H1 (cell line): ENCODE measurements around the gene CCDC148. TPM values are rescaled to one million over a fixed set of nuclear protein-coding genes. Genes with fewer than 3 reads are reported as not detected.
"Not testable (repeated sequence)": the region's sequence is repeated elsewhere in the genome, so short reads cannot be mapped to it uniquely, and the experiment has no call there.

Source experiments
- CTCF ChIA-PET: fragments of 300-600 bp; sonication (Branson Sonifier 250); formaldehyde crosslinking; loops from one replicate; lab custom pipeline; 2021; ENCODE audit not compliant: partially characterized antibody; lab: Charles Lee
- POLR2A ChIA-PET: fragments of 300-600 bp; sonication (Branson Sonifier 250); formaldehyde crosslinking; loops from one replicate; lab custom pipeline; 2021; ENCODE audit warnings: inconsistent platforms; ENCODE audit not compliant: partially characterized antibody; lab: Charles Lee
- DNase-seq, 2 experiments: peaks; one replicate each; pipeline versions ENCODE4 v3.0.0 to v3.0.0-alpha.2; 2010 to 2022; ENCODE audit warnings: low spot score in 2 of 2, low read depth in 1 of 2, mixed read lengths in 1 of 2
- FAIRE-seq: peaks from 2 replicates; lab custom pipeline; 2011; peaks lifted over from hg19 to GRCh38; lab: Jason Lieb, UNC
- H2AFZ ChIP-seq: 2 replicates; pipeline ENCODE4 v1.8.1; 2012; ENCODE audit warnings: low read length, inconsistent platforms
- H2AK5ac ChIP-seq: 2 replicates; pipeline ENCODE4 v1.6.1; 2013; ENCODE audit warnings: low read depth, low read length
- H2BK120ac ChIP-seq: replicated peaks from 2 replicates; pipeline ENCODE3; 2013; ENCODE audit warnings: low read depth, low read length, inconsistent platforms
- H2BK12ac ChIP-seq: 2 replicates; pipeline ENCODE4 v1.6.1; 2013; ENCODE audit warnings: low read depth, low read length
- H2BK15ac ChIP-seq: 2 replicates; pipeline ENCODE4 v1.6.1; 2013; ENCODE audit warnings: low read length
- H2BK20ac ChIP-seq: 2 replicates; pipeline ENCODE4 v1.6.1; 2013; ENCODE audit warnings: low read length
- H2BK5ac ChIP-seq: 2 replicates; pipeline ENCODE4 v1.6.1; 2013; ENCODE audit warnings: low read depth, low read length
- H3K14ac ChIP-seq: 2 replicates; pipeline ENCODE4 v1.6.1; 2013; ENCODE audit warnings: inconsistent platforms; ENCODE audit not compliant: insufficient read length
- H3K18ac ChIP-seq: 2 replicates; pipeline ENCODE4 v1.6.1; 2013; ENCODE audit warnings: low read length; ENCODE audit errors: extremely low read depth
- H3K23ac ChIP-seq: 2 replicates; pipeline ENCODE4 v1.6.1; 2013; ENCODE audit warnings: inconsistent platforms; ENCODE audit not compliant: insufficient read length
- H3K23me2 ChIP-seq: 2 replicates; pipeline ENCODE4 v1.6.1; 2013; ENCODE audit warnings: low read depth, low read length
- H3K27ac ChIP-seq: 2 replicates; pipeline ENCODE4 v1.6.1; 2011; ENCODE audit warnings: low read depth, low read length, inconsistent platforms
- H3K27me3 ChIP-seq, 4 experiments: replicated peaks in 1 of 4; 1 replicate in 1 of 4; 2 replicates in 3 of 4; pipeline versions ENCODE4 v1.6.1 to v1.8.1; 2011 to 2013; ENCODE audit warnings: low read length in 3 of 4, mild to moderate bottlenecking in 3 of 4, inconsistent platforms in 2 of 4, mixed read lengths in 2 of 4, moderate library complexity in 1 of 4; ENCODE audit not compliant: control insufficient read depth in 3 of 4, insufficient read depth in 3 of 4; ENCODE audit errors: extremely low read depth in 1 of 4
- H3K36me3 ChIP-seq, 4 experiments: 2 replicates each; pipeline versions ENCODE4 v1.6.1 to v1.8.1; 2011 to 2013; ENCODE audit warnings: mild to moderate bottlenecking in 4 of 4, low read length in 3 of 4, moderate library complexity in 2 of 4, control low read depth in 1 of 4, inconsistent platforms in 1 of 4; ENCODE audit not compliant: insufficient read depth in 4 of 4, control insufficient read depth in 2 of 4
- H3K4ac ChIP-seq: replicated peaks from 2 replicates; pipeline ENCODE3; 2013; ENCODE audit warnings: low read length, low read depth, mixed read lengths, inconsistent platforms; ENCODE audit not compliant: insufficient read length
- H3K4me1 ChIP-seq, 4 experiments: replicated peaks in 1 of 4; 1 replicate in 1 of 4; 2 replicates in 3 of 4; pipeline versions ENCODE4 v1.6.1 to v1.8.1; 2011 to 2013; ENCODE audit warnings: low read length in 3 of 4, inconsistent platforms in 2 of 4, mixed read lengths in 1 of 4; ENCODE audit not compliant: insufficient read depth in 4 of 4, control insufficient read depth in 3 of 4
- H3K4me2 ChIP-seq, 2 experiments: 2 replicates each; pipeline versions ENCODE4 v1.6.1 to v1.8.1; 2011 to 2013; ENCODE audit warnings: low read depth in 2 of 2, low read length in 2 of 2, control low read depth in 1 of 2, inconsistent platforms in 1 of 2, mild to moderate bottlenecking in 1 of 2; ENCODE audit not compliant: insufficient read depth in 1 of 2
- H3K4me3 ChIP-seq, 4 experiments: fragments of 200-600, 300-600 bp in 1 of 4; sonication (generic), shearing (Covaris generic), sonication (Bioruptor Twin) in 1 of 4; 2 replicates each; pipeline versions ENCODE4 v1.5.1 to v1.8.1; 2011 to 2016; ENCODE audit warnings: low read length in 4 of 4, low read depth in 3 of 4, control low read depth in 2 of 4, inconsistent platforms in 2 of 4, mild to moderate bottlenecking in 2 of 4, mixed read lengths in 1 of 4, moderate library complexity in 1 of 4; ENCODE audit not compliant: insufficient read depth in 2 of 4; ENCODE audit errors: extremely low read depth in 1 of 4
- H3K56ac ChIP-seq: replicated peaks from 2 replicates; pipeline ENCODE3; 2013; ENCODE audit warnings: low read depth, mild to moderate bottlenecking, mixed read lengths, low read length, inconsistent platforms; ENCODE audit not compliant: insufficient read length
- H3K79me1 ChIP-seq: 2 replicates; pipeline ENCODE4 v1.6.1; 2013; ENCODE audit warnings: low read depth, low read length, control low read depth
- H3K79me2 ChIP-seq, 2 experiments: 2 replicates each; pipeline versions ENCODE4 v1.6.1 to v1.8.1; 2012 to 2013; ENCODE audit warnings: low read length in 2 of 2, mild to moderate bottlenecking in 2 of 2, inconsistent platforms in 1 of 2; ENCODE audit not compliant: insufficient read depth in 2 of 2, control insufficient read depth in 1 of 2
- H3K9ac ChIP-seq, 4 experiments: replicated peaks in 1 of 4; 1 replicate in 1 of 4; 2 replicates in 3 of 4; pipeline versions ENCODE4 v1.6.1 to v1.8.1; 2011 to 2013; ENCODE audit warnings: low read depth in 3 of 4, low read length in 3 of 4, control low read depth in 2 of 4, mild to moderate bottlenecking in 2 of 4, moderate library complexity in 2 of 4, inconsistent platforms in 1 of 4; ENCODE audit errors: extremely low read depth in 1 of 4
- H3K9me3 ChIP-seq, 2 experiments: 2 replicates each; pipeline versions ENCODE4 v1.6.1 to v1.8.1; 2012 to 2013; ENCODE audit warnings: mild to moderate bottlenecking in 2 of 2, moderate library complexity in 2 of 2, control low read depth in 1 of 2, inconsistent platforms in 1 of 2, low read depth in 1 of 2, low read length in 1 of 2, mixed read lengths in 1 of 2; ENCODE audit not compliant: insufficient read depth in 2 of 2
- H4K20me1 ChIP-seq, 2 experiments: replicated peaks in 1 of 2; 2 replicates each; pipeline versions ENCODE3 to v1.8.1; 2011 to 2013; ENCODE audit warnings: inconsistent platforms in 2 of 2, low read length in 2 of 2, mild to moderate bottlenecking in 1 of 2; ENCODE audit not compliant: insufficient read depth in 2 of 2, control insufficient read depth in 1 of 2
- H4K5ac ChIP-seq: 2 replicates; pipeline ENCODE4 v1.6.1; 2013; ENCODE audit warnings: low read length, low read depth, mixed read lengths, inconsistent platforms; ENCODE audit not compliant: insufficient read length
- H4K8ac ChIP-seq: 2 replicates; pipeline ENCODE4 v1.8.0; 2013; ENCODE audit warnings: mild to moderate bottlenecking, moderate library complexity, low read length, inconsistent platforms; ENCODE audit not compliant: insufficient read depth; ENCODE audit errors: extremely low read depth
- H4K91ac ChIP-seq: replicated peaks from 2 replicates; pipeline ENCODE3; 2013; ENCODE audit warnings: low read length, mixed read lengths, inconsistent platforms; ENCODE audit not compliant: insufficient read length
- WGBS, 2 experiments: shearing (Covaris generic) in 1 of 2; methylation state at CpG; one replicate each; pipeline versions ENCODE4 v1.1.6 to v1.1.7; 2013 to 2015; ENCODE audit warnings: low lambda C conversion rate in 2 of 2, mixed read lengths in 2 of 2, inconsistent platforms in 1 of 2, low coverage in 1 of 2, missing lambda C conversion rate in 1 of 2; ENCODE audit not compliant: insufficient replicate concordance in 2 of 2, insufficient coverage in 1 of 2, insufficient read length in 1 of 2; ENCODE audit errors: extremely low coverage in 1 of 2, missing lambda C conversion rate in 1 of 2; 5-methylcytosine and 5-hydroxymethylcytosine counted together
- polyA plus RNA-seq, 7 experiments: library from polyadenylated mRNA; depleted of rRNA in 3 of 7; stranded (reverse) in 5 of 7; unstranded in 2 of 7; fragments of >200 nt in 5 of 7; fragments of 200-250 nt in 2 of 7; gene quantifications; 1 replicate in 5 of 7; 2 replicates in 1 of 7; 4 replicates in 1 of 7; pipeline versions ENCODE4 v1.2.1 to v1.2.3, GENCODE V29; 2011 to 2013; ENCODE audit warnings: missing spikeins in 2 of 7, mixed read lengths in 2 of 7
- total RNA-seq: library from RNA; stranded (reverse); fragmentation: NEBNext Ultra II Directional; extraction: Animal tissue kit (Norgen Biotek cat#: 25700); gene quantifications from 2 replicates; pipeline ENCODE4 v1.2.1, GENCODE V29; 2021

CCDC148 gene
- total and polyA plus RNA-seq, 2 of the 8 experiments (the other 6 are each of a cell fraction or from before 2014, with no cell fraction given): 0.45 to 1.3 TPM

DNA sequence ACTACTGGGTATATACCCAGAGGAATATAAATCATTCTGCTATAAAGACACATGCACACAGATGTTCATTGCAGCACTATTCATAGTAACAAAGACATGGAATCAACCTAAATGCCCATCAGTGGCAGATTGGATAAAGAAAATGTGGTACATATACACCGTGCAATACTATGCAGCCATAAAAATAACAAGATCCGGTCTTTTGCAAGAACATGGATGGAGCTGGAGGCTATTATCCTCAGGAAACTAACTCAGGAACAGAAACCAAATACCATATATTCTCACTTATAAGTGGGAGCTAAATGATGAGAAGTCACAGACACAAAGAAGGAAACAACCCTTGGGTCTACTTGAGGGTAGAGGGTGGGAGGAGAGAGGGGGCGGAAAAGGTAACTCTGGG, 16.7 kb upstream of the CCDC148 start:
- H3K56ac ChIP-seq, H3K4me3 ChIP-seq, H2AFZ ChIP-seq, FAIRE-seq, H3K14ac ChIP-seq, H2BK20ac ChIP-seq, H4K5ac ChIP-seq, H3K23ac ChIP-seq, H3K4ac ChIP-seq, H2BK12ac ChIP-seq, H3K23me2 ChIP-seq, H3K27me3 ChIP-seq, H2AK5ac ChIP-seq, H4K8ac ChIP-seq, H4K91ac ChIP-seq, H3K27ac ChIP-seq, H2BK15ac ChIP-seq, H2BK120ac ChIP-seq, H3K4me1 ChIP-seq, H3K4me2 ChIP-seq, H3K18ac ChIP-seq, DNase-seq, H3K9me3 ChIP-seq, H3K36me3 ChIP-seq, H3K79me1 ChIP-seq, H3K9ac ChIP-seq, H2BK5ac ChIP-seq: not testable (repeated sequence)
- Histone ChIP-seq H3K79me2 (peaks cover 0 to 57% of the 10 kb centered on the region in 2 experiments; a peak in 2 of 4 replicates), H4K20me1 (peaks cover 4 to 11% of the 10 kb centered on the region in 2 experiments)
- CTCF ChIA-PET: interaction anchor here (0.7 to 7.1 kb wide), 12 partner anchors 9 to 293 kb away, joined by 3 to 58 read pairs (median 3); no protein-coding TSS in a partner anchor
- WGBS, 2 experiments: 88% methylated on average over 3 of the region's 3 CpGs; no CpG with 5 or more reads in 1 of the 2 experiments
- POLR2A ChIA-PET: interaction anchor here (0.9 to 4.3 kb wide), 3 partner anchors 10 to 15 kb away, joined by 3 to 12 read pairs (median 3); no protein-coding TSS in a partner anchor

DNA sequence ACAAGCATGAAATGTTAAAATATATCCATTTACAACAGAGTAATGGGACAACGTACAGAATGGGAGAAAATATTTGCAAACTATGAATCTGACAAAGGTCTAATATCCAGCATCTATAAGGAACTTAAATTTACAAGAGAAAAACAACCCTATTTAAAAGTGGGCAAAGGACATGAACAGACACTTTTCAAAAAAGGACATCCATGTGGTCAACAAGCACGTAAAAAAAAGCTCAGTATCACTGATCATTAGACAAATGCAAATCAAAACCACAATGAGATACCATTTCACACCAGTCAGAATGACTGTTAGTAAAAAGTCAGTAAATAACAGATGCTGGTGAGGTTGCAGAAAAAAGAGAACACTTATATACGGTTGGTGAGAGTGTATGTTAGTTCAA, 16.3 kb upstream of the CCDC148 start:
- FAIRE-seq, H3K27ac ChIP-seq: not testable (repeated sequence)

More for the DNA sequence above, 16.3 kb upstream of the CCDC148 start:
- not testable (repeated sequence) for H3K4me3 ChIP-seq, H3K4ac ChIP-seq, H3K4me2 ChIP-seq, H2BK15ac ChIP-seq, H2AFZ ChIP-seq, H4K8ac ChIP-seq, H3K27me3 ChIP-seq, H2BK20ac ChIP-seq, H3K56ac ChIP-seq, H2AK5ac ChIP-seq, H3K9ac ChIP-seq, H3K36me3 ChIP-seq, H3K4me1 ChIP-seq, H3K14ac ChIP-seq, DNase-seq, H4K5ac ChIP-seq, H2BK12ac ChIP-seq, H3K23ac ChIP-seq, H2BK120ac ChIP-seq, H3K18ac ChIP-seq, H3K23me2 ChIP-seq, H4K91ac ChIP-seq, H3K9me3 ChIP-seq, H2BK5ac ChIP-seq, H3K79me1 ChIP-seq
- WGBS, 2 experiments: 92% methylated on average over 3 of the region's 3 CpGs; no CpG with 5 or more reads in 1 of the 2 experiments
- Histone ChIP-seq H3K79me2 (peaks cover 0 to 57% of the 10 kb centered on the region in 2 experiments; a peak in 2 of 4 replicates), H4K20me1 (peaks cover 4 to 11% of the 10 kb centered on the region in 2 experiments)
- ChIA-PET POLR2A (interaction anchor here (0.9 to 4.3 kb wide), 3 partner anchors 10 to 14 kb away, joined by 3 to 12 read pairs (median 3); no protein-coding TSS in a partner anchor), CTCF (interaction anchor here (0.7 to 7.1 kb wide), 10 partner anchors 8 to 293 kb away, joined by 3 to 58 read pairs (median 3); no protein-coding TSS in a partner anchor)
